ENCODE measurements around the gene ZC3HAV1.

GRCh38 chr7:139044813-139045794 is 64.4 kb downstream of the ZC3HAV1 start:
- TF ChIP-seq, protein P1, sequence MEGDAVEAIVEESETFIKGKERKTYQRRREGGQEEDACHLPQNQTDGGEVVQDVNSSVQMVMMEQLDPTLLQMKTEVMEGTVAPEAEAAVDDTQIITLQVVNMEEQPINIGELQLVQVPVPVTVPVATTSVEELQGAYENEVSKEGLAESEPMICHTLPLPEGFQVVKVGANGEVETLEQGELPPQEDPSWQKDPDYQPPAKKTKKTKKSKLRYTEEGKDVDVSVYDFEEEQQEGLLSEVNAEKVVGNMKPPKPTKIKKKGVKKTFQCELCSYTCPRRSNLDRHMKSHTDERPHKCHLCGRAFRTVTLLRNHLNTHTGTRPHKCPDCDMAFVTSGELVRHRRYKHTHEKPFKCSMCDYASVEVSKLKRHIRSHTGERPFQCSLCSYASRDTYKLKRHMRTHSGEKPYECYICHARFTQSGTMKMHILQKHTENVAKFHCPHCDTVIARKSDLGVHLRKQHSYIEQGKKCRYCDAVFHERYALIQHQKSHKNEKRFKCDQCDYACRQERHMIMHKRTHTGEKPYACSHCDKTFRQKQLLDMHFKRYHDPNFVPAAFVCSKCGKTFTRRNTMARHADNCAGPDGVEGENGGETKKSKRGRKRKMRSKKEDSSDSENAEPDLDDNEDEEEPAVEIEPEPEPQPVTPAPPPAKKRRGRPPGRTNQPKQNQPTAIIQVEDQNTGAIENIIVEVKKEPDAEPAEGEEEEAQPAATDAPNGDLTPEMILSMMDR (IDR thresholded peaks at IDR 0.05; ENCODE audit: insufficient read depth, low read length): no peak
- no peak for TF ChIP-seq REST (IDR thresholded peaks at IDR 0.05; ENCODE audit: insufficient replicate concordance, low read depth)
- no peak for TF ChIP-seq POLR2AphosphoS5 (IDR thresholded peaks at IDR 0.05; ENCODE audit: low read depth)

All from HL-60 (cell line).